Inflammatory macrophage treated with lipopolysaccharide for 1 hour (primary cell): ENCODE measurements around the gene ZNF747.

Experiments used
- DNase-seq, 2 donors: peaks; one replicate each; pipeline ENCODE4 v3.0.0-alpha.2; 2020 to 2022

Gene ZNF747

GRCh38 chr16:30534368-30535105, at the start of gene ZNF747:
Gene ZNF747, minus strand, starts transcription at chr16:30534858. Its CDS starts 179 bp downstream, at chr16:30534679.
- DNase-seq: peak; percentile 65 to 76

GRCh38 chr16:30582611-30583340, 48.1 kb upstream of the ZNF747 start:
- DNase-seq: no peak

- DNase-seq: no peak
Observed at GRCh38 chr16:30581457-30581856, 46.8 kb upstream of the ZNF747 start.

- no peak for DNase-seq
Observed at GRCh38 chr16:30574678-30575077, 40.0 kb upstream of the ZNF747 start.

DNA sequence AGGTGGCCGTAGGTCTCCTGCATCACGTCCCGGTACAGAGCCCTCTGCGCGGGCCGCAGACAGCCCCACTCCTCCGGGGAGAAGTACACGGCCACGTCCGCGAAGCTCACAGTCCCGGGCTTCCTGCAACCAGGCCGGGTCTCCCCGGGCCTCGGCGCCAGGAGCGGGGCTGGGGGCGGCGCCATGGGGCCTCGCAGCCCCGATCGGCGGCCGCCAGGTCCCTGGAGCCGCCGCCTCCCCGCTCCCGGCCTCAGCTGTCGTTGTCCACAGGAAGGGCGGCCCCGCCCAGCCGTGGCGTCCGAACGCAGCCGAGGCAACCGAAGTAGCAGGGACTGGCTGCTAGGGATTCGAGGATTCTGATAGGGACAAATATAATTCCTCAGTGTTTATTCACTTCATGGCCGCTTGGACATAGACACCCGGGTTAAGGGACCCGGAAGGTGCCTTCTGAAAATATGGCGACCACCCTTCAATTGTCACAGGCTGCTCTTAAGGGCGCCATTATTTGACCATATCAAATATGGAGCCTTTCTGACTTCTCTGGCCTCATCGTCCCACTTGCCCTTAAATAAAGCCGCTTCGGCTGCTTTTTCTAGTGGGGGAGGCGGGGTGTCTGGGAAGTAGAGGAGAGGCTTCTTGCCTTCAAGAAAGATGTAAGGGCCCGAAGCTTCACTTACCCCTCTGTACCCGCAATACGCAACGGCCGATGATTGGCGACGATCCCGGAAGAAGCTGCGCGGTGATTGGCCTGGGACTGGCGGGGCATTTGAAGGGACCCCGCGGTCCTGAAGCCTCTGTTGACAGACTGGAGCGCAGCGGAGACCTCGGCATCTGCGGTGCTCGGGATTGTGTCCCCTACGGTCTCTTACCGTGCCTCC, 37.0 kb upstream of the ZNF747 start, which contains the start of gene ZNF688:
Gene ZNF688, minus strand, starts transcription at position 270 of the 878 bp plus-strand sequence. Its CDS starts 85 bp downstream, at position 185.
- DNase-seq: peak; percentile 91 to 93

DNA sequence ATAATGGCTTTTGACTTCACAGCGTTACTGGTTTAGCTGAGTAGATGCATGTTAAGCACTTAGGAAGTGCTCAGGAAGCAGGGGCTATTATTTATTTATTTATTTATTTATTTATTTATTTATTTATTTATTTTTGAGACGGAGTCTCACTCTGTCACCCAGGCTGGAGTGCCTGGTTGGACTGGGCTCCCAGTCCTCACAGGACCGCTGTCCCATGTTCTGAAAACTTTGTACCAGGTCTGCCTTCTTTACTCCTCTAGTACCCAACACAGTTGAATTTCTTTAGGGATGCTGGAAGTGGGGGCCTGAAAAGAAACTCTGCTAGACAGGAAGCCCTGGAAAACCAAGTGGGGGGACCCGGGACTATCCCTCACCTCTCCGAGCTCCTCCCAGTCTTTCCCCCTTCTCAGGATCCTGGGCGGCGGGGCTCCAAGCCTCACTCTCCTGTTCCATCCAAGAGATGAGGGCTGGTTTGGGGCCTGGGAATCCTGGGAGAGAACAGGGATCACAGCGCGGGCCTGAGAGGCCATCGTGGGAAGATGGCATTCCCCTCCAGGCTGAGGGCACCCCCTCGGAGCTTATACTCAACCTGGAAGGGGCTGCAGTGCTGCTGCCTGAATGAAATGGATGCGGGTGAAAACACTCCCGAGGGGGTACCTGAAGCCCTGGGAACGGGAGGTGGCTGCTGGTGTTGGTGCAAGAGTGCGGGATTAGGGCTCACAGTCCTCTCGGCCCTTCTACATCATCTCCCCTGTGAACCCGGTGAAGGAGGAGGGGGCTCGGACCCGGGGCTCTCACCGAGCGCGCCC, 36.2 kb upstream of the ZNF747 start:
- no peak for DNase-seq

GRCh38 chr16:30569746-30570635, 35.3 kb upstream of the ZNF747 start:
- no peak for DNase-seq

GRCh38 chr16:30569281-30569680, 34.6 kb upstream of the ZNF747 start:
- DNase-seq: no peak

- peak; percentile 53 to 79 for DNase-seq
Observed at GRCh38 chr16:30567991-30568638, 33.5 kb upstream of the ZNF747 start.

DNA sequence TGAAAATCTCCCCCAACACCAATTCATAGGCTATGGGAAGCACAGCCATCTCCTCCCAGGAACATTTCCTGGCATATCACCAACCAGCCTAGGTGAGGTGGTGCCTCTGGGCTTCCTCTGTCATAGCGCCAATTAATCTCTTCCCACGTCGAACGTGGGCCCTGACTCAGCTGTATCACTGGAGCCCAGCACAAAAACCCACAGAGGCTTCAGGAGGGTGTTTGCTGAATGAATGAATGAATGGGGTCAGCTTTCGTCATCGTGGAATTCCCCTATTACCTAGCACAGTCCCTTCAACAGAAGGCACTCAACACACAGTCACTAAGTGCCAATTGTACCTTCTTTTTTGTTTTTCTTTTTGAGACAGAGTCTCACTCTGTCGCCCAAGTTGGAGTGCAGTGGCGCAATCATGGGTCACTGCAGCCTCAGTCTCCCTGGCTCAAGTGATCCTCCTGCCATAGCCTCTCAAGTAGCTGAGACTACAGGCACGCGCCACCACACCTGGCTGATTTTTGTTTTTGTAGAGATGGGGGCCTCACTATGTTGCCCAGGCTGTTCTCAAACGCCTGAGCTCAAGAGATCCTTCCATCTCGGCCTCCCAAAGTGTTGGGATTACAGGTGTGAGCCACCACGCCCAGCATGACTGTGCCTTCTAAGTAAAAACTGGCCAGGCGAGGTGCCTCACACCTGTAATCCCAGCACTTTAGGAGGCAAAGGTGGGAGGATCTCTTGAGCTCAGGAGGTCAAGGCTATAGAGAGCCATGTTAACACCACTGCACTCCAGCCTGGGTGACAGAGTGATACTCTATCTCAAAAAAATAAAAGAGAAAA, 32.7 kb upstream of the ZNF747 start:
- DNase-seq: peak; percentile 12 to 47

DNA sequence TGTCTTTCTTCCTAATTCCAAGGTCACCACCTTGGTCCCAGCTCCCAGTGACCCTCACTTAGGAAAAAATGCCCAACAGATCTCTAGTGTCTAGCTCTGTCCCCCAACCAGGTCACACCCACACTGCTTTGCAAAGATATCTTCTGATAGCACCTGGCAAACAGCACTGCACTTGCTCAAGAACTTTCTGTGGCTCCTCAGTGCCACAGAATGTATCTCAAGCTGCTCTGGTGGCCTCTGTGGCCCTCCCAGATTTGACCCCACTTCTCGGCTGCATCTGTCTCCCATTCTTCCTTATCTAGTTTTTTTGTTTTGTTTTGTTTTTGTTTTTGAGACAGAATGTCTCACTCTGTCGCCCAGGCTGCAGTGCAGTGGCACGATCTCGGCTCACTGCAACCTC, 31.9 kb upstream of the ZNF747 start:
- no peak for DNase-seq

DNA sequence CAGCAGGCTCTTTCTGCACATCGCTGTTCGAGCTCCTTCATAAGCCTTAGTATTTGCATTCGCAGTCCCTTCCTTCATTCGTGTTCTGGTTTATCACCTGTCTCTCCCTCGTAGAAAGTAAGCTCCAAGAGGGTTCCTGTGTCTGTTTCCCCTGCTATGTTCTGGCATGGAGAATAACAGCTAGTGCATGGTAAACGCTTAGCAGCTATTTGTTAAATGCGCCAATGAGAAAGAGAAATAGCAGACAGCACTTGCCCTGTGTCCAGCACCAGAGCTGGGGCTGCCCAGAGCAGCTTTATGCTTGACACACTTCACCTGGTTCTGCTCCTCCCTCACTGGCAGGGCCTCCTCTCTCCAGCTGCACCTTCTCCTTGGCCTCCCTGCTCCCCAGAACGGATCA, 31.3 kb upstream of the ZNF747 start:
- no peak for DNase-seq

- no peak for DNase-seq
Observed at GRCh38 chr16:30565526-30565925, 30.9 kb upstream of the ZNF747 start.

DNA sequence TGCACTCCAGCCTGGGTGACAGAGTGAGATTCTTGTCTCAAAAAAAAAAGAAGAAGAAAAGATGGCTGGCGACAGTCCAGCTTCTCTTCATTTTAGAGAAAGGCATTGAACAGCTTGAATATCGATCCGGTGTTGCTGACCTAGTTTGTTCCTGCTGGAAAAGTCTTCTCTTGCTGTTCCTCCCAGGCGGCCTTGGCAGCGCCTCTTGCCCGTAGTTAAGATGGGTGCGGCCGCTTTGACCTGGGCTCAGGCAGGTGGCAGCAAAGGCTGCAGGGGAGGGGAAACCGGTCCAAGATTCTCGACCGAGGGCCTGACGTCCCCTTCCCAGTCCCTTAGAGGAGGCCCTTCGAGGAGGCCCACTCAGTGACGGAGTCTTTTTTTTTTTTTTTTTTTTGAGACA, 27.4 kb upstream of the ZNF747 start:
- DNase-seq: no peak

GRCh38 chr16:30561089-30561816, 26.6 kb upstream of the ZNF747 start:
- DNase-seq: peak in 1 of 2 donors; percentile 18

DNA sequence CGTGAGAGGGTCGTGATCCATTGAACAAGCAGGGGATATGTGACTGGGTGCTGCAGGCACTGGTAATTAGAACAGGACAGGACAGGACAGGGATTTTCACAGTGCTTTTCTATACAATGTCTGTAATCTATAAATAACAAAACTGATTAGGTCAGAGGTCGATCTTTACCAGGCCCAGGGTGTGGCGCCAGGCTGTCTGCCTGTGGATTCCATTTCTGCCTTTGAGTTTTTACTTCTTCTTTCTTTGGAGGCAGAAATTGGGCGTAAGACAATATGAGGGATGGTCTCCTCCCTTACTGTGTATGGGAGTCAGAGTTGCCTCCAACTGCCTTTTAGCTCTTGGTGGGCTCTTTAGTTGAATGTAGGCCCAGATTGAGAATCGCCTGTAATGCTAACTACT, 25.0 kb upstream of the ZNF747 start:
- DNase-seq: peak in 1 of 2 donors; percentile 45

DNA sequence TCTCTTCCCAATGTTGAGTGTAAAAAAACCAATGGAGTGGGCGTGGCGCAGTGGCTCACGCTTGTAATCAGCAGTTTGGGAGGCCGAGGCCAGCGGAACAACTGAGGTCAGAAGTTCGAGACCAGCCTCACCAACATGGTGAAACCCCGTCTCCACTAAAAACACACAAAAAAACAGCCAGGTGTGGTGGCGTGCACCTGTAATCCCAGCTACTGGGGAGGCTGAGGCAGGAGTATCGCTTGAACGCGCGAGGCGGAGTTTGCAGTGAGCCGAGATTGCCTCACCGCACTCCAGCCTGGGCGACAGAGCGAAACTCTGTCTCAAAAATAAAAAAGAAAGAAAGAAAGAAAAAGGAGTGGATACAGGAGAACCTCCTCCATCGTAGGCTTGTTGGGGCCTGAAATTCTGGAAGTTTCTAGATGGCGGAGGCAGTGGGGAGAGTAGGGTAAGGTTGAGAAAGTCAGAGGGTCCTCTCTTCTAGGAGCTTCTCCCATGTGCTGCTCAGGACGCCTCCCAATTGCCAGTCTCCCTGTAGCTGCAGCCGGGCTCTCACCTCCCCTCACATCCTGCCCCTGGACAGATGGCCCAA, 24.2 kb upstream of the ZNF747 start:
- DNase-seq: no peak

- peak; percentile 98 to 99 for DNase-seq
Observed at GRCh38 chr16:30557957-30558788, 23.5 kb upstream of the ZNF747 start, which contains the start of gene ZNF764. Gene ZNF764, minus strand, starts transcription at chr16:30558374. Its CDS starts 192 bp downstream, at chr16:30558182.
